Measurements from ENCODE around the gene FAM110A.
"Not testable (repeated sequence)": the region's sequence is repeated elsewhere in the genome, so short reads cannot be mapped to it uniquely, and the experiment has no call there.

The FAM110A gene
- total RNA-seq = 1.1 to 16.4 (median 7.8) reads per million in 17 experiments

GRCh38 chr20:833450-834150 lies at the start of gene FAM110A:
Gene FAM110A (plus strand): TSS chr20:833715. CDS start chr20:844805, 11,090 bp downstream.
- peak; percentile 99 for DNase-seq

GRCh38 chr20:787825-788224 lies 45.7 kb upstream of the FAM110A start:
- no peak for DNase-seq

GRCh38 chr20:791056-791455 lies 42.5 kb upstream of the FAM110A start:
- no peak for DNase-seq

- DNase-seq = no peak
Measured at GRCh38 chr20:792248-792647, 41.3 kb upstream of the FAM110A start.

GRCh38 chr20:796921-797320 lies 36.6 kb upstream of the FAM110A start:
- no peak for DNase-seq

GRCh38 chr20:798746-799145 lies 34.8 kb upstream of the FAM110A start:
- not testable (repeated sequence) for DNase-seq

- DNase-seq = not testable (repeated sequence)
Measured at GRCh38 chr20:800026-800425, 33.5 kb upstream of the FAM110A start.

- no peak for DNase-seq
Measured at GRCh38 chr20:801678-802077, 31.8 kb upstream of the FAM110A start.

- peak in 1 of 4 experiments; percentile 5 for DNase-seq
Measured at GRCh38 chr20:805713-806112, 27.8 kb upstream of the FAM110A start.

GRCh38 chr20:811776-812434 lies 21.6 kb upstream of the FAM110A start:
- DNase-seq = not testable (repeated sequence)

- DNase-seq = not testable (repeated sequence)
Measured at GRCh38 chr20:812435-812814, 21.1 kb upstream of the FAM110A start.

- DNase-seq = no peak
Measured at GRCh38 chr20:813390-813789, 20.1 kb upstream of the FAM110A start.

GRCh38 chr20:815226-815625 lies 18.3 kb upstream of the FAM110A start:
- no peak for DNase-seq

- DNase-seq = peak; percentile 70 to 82 (median 79)
Measured at GRCh38 chr20:815914-816606, 17.5 kb upstream of the FAM110A start.

GRCh38 chr20:818001-818664 lies 15.4 kb upstream of the FAM110A start:
- DNase-seq = no peak

GRCh38 chr20:819680-820322 lies 13.7 kb upstream of the FAM110A start:
- peak in 2 of 4 experiments; percentile 45 to 50 for DNase-seq

GRCh38 chr20:820323-820953 lies 13.1 kb upstream of the FAM110A start:
- no peak for DNase-seq

GRCh38 chr20:821046-821730 lies 12.3 kb upstream of the FAM110A start:
- no peak for DNase-seq

- no peak for DNase-seq
Measured at GRCh38 chr20:821731-822065, 11.8 kb upstream of the FAM110A start.

GRCh38 chr20:822651-823573 lies 10.6 kb upstream of the FAM110A start:
- DNase-seq = no peak

GRCh38 chr20:823574-823902 lies 10.0 kb upstream of the FAM110A start:
- DNase-seq = no peak

All from suppressor macrophage (primary cell).